Left forelimb (tissue), 1 donor: ENCODE results near the gene PRRT1B.
A peak's percentile ranks its signal among the peaks of the same experiment; 100 is the strongest.
"Not testable (repeated sequence)": the region's sequence is repeated elsewhere in the genome, so short reads cannot be mapped to it uniquely, and the experiment has no call there.

Source experiments
- DNase-seq: peaks from one replicate; pipeline ENCODE4 v3.0.0-alpha.2; 2018; ENCODE audit warnings: low spot score

The PRRT1B gene

GRCh38 chr9:131545003-131545785 lies at the start of gene PRRT1B:
Gene PRRT1B, plus strand, starts transcription at chr9:131545523. Its CDS starts 93 bp downstream, at chr9:131545616.
- DNase-seq = no peak

- DNase-seq = no peak
Measured at GRCh38 chr9:131495785-131496184, 49.5 kb upstream of the PRRT1B start.

- DNase-seq = no peak
Measured at GRCh38 chr9:131496844-131497405, 48.4 kb upstream of the PRRT1B start.

GRCh38 chr9:131499254-131499767 lies 46.0 kb upstream of the PRRT1B start:
- DNase-seq = no peak

- no peak for DNase-seq
Measured at GRCh38 chr9:131500377-131500776, 44.9 kb upstream of the PRRT1B start.

GRCh38 chr9:131500939-131501541 lies 44.3 kb upstream of the PRRT1B start:
- DNase-seq = no peak

- DNase-seq = peak; percentile 92
Measured at GRCh38 chr9:131502781-131503625, 42.3 kb upstream of the PRRT1B start, which contains the start of gene POMT1. Gene POMT1, plus strand, starts transcription at chr9:131502918. Its CDS starts 1,301 bp downstream, at chr9:131504219.

- DNase-seq = no peak
Measured at GRCh38 chr9:131503626-131504465, 41.5 kb upstream of the PRRT1B start.

GRCh38 chr9:131505012-131505411 lies 40.3 kb upstream of the PRRT1B start:
- DNase-seq = no peak

- DNase-seq = no peak
Measured at GRCh38 chr9:131511416-131511815, 33.9 kb upstream of the PRRT1B start.

- DNase-seq = no peak
Measured at GRCh38 chr9:131511880-131512279, 33.4 kb upstream of the PRRT1B start.

GRCh38 chr9:131513177-131513576 lies 32.1 kb upstream of the PRRT1B start:
- no peak for DNase-seq

- not testable (repeated sequence) for DNase-seq
Measured at GRCh38 chr9:131515559-131516031, 29.7 kb upstream of the PRRT1B start.

GRCh38 chr9:131516100-131516499 lies 29.2 kb upstream of the PRRT1B start:
- DNase-seq = no peak

- no peak for DNase-seq
Measured at GRCh38 chr9:131516930-131517329, 28.4 kb upstream of the PRRT1B start.

- no peak for DNase-seq
Measured at GRCh38 chr9:131517761-131518190, 27.5 kb upstream of the PRRT1B start.

GRCh38 chr9:131518553-131518952 lies 26.8 kb upstream of the PRRT1B start:
- no peak for DNase-seq

GRCh38 chr9:131520503-131520902 lies 24.8 kb upstream of the PRRT1B start:
- DNase-seq = no peak

GRCh38 chr9:131521203-131521602 lies 24.1 kb upstream of the PRRT1B start:
- no peak for DNase-seq

GRCh38 chr9:131521822-131522221 lies 23.5 kb upstream of the PRRT1B start:
- DNase-seq = no peak
